NCI-H524 (cell line): ENCODE measurements around the gene OLFM1.
"Not testable (repeated sequence)": the region's sequence is repeated elsewhere in the genome, so short reads cannot be mapped to it uniquely, and the experiment has no call there.

Experiments used
- DNase-seq, 2 experiments: peaks; one replicate each; lab custom pipeline; 2025; lab: John Stamatoyannopoulos, UW

Gene OLFM1

GRCh38 chr9:135107581-135108235, 20.2 kb downstream of the OLFM1 start:
- DNase-seq = no peak

GRCh38 chr9:135108831-135109510, 21.5 kb downstream of the OLFM1 start:
- DNase-seq = no peak

- DNase-seq = no peak
Measured at GRCh38 chr9:135109650-135110049, 22.2 kb downstream of the OLFM1 start.

- no peak for DNase-seq
Measured at GRCh38 chr9:135110416-135110815, 22.9 kb downstream of the OLFM1 start.

GRCh38 chr9:135111600-135111999, 24.1 kb downstream of the OLFM1 start:
- not testable (repeated sequence) for DNase-seq

GRCh38 chr9:135116371-135116770, 28.9 kb downstream of the OLFM1 start:
- no peak for DNase-seq

- DNase-seq = peak; percentile 56 to 82
Measured at GRCh38 chr9:135116881-135117280, 29.4 kb downstream of the OLFM1 start.

GRCh38 chr9:135117281-135117680, 29.8 kb downstream of the OLFM1 start:
- DNase-seq = peak; percentile 65 to 74

- no peak for DNase-seq
Measured at GRCh38 chr9:135119496-135120064, 32.1 kb downstream of the OLFM1 start.

GRCh38 chr9:135120249-135120648, 32.8 kb downstream of the OLFM1 start:
- DNase-seq = no peak

- no peak for DNase-seq
Measured at GRCh38 chr9:135122316-135122715, 34.8 kb downstream of the OLFM1 start.

GRCh38 chr9:135123126-135123772, 35.8 kb downstream of the OLFM1 start:
- no peak for DNase-seq

GRCh38 chr9:135123773-135124134, 36.3 kb downstream of the OLFM1 start:
- no peak for DNase-seq

- DNase-seq = no peak
Measured at GRCh38 chr9:135126451-135127187, 39.2 kb downstream of the OLFM1 start.

GRCh38 chr9:135127718-135128670, 40.5 kb downstream of the OLFM1 start:
- DNase-seq = no peak

- no peak for DNase-seq
Measured at GRCh38 chr9:135129137-135129695, 41.7 kb downstream of the OLFM1 start.

GRCh38 chr9:135130207-135130976, 42.9 kb downstream of the OLFM1 start:
- no peak for DNase-seq

GRCh38 chr9:135131488-135131887, 44.0 kb downstream of the OLFM1 start:
- DNase-seq = no peak

GRCh38 chr9:135132008-135132407, 44.5 kb downstream of the OLFM1 start:
- DNase-seq = no peak
